Smooth muscle cell (in vitro differentiated cells): ENCODE data around the gene CDH12. TPM values are rescaled to one million over a fixed set of nuclear protein-coding genes. Genes with fewer than 3 reads are reported as not detected.

ENCODE experiments used
- DNase-seq: peaks from one replicate; lab custom pipeline; 2025; ENCODE audit not compliant: unreplicated experiment; lab: John Stamatoyannopoulos, UW
- H2AFZ ChIP-seq: fragments of 200-600 bp; sonication (generic); 2 replicates; pipeline ENCODE4 v1.6.0; 2016; ENCODE audit warnings: antibody characterized with exemption, low read depth, mild to moderate bottlenecking
- H3F3A ChIP-seq: fragments of 200-600 bp; sonication (generic); 2 replicates; pipeline ENCODE4 v1.6.0; 2017; ENCODE audit warnings: antibody characterized with exemption, low read depth
- H3K27ac ChIP-seq: fragments of 200-600 bp; sonication (generic); 2 replicates; pipeline ENCODE4 v1.5.1; 2016; ENCODE audit warnings: low read depth, mild to moderate bottlenecking
- H3K27me3 ChIP-seq: fragments of 200-600 bp; sonication (generic); 2 replicates; pipeline ENCODE4 v1.6.1; 2016; ENCODE audit warnings: low read depth, mild to moderate bottlenecking
- H3K36me3 ChIP-seq: fragments of 200-600 bp; sonication (generic); 2 replicates; pipeline ENCODE4 v1.5.1; 2016; ENCODE audit warnings: low read depth
- H3K4me1 ChIP-seq: fragments of 200-600 bp; sonication (generic); 2 replicates; pipeline ENCODE4 v1.5.1; 2016; ENCODE audit warnings: low read depth
- H3K4me2 ChIP-seq: fragments of 200-600 bp; sonication (generic); 2 replicates; pipeline ENCODE4 v1.6.0; 2016; ENCODE audit warnings: mild to moderate bottlenecking
- H3K4me3 ChIP-seq: fragments of 200-600 bp; sonication (generic); 2 replicates; pipeline ENCODE4 v1.5.1; 2016; ENCODE audit warnings: mild to moderate bottlenecking
- H3K79me2 ChIP-seq: fragments of 200-600 bp; sonication (generic); 2 replicates; pipeline ENCODE4 v1.6.0; 2016; ENCODE audit warnings: low read depth, mild to moderate bottlenecking
- H3K9ac ChIP-seq: fragments of 200-600 bp; sonication (generic); 2 replicates; pipeline ENCODE4 v1.6.0; 2016; ENCODE audit warnings: low read depth
- H3K9me3 ChIP-seq: fragments of 200-600 bp; sonication (generic); replicated peaks from 2 replicates; pipeline ENCODE4 v1.5.1; 2016; ENCODE audit warnings: low read depth
- H4K20me1 ChIP-seq: fragments of 200-600 bp; sonication (generic); 2 replicates; pipeline ENCODE4 v1.6.0; 2016; ENCODE audit warnings: low read depth
- CTCF ChIP-seq: fragments of 200-600 bp; sonication (generic); IDR thresholded peaks from 2 replicates; pipeline ENCODE4 v1.5.1; 2017; ENCODE audit warnings: borderline replicate concordance, mild to moderate bottlenecking, antibody characterized with exemption; ENCODE audit not compliant: insufficient read depth, poor library complexity, severe bottlenecking
- WGBS: methylation state at CpG from one replicate; pipeline ENCODE4 v1.1.7; 2016; ENCODE audit warnings: low lambda C conversion rate; 5-methylcytosine and 5-hydroxymethylcytosine counted together
- polyA plus RNA-seq: library from polyadenylated mRNA; unstranded; fragments of >200 nt; fragmentation: Nextera tagmentation; extraction: Ambion mirVana; gene quantifications from 2 replicates; pipeline ENCODE4 v1.2.1, GENCODE V29; 2016
- total RNA-seq: library from RNA; depleted of rRNA; stranded (reverse); fragments of >200 nt; gene quantifications from 2 replicates; pipeline ENCODE4 v1.2.3, GENCODE V29; 2014

Gene CDH12
- total and polyA plus RNA-seq, 2 experiments from 2014 or later = not detected

GRCh38 chr5:22631683-22632082, 221.5 kb downstream of the CDH12 start:
- WGBS = 61% methylated on average over 3 of the region's 3 CpGs
- Histone ChIP-seq H4K20me1 (no peaks in the 10 kb centered on the region), H3K27me3 (no peaks in the 10 kb centered on the region), H3K27ac (no peak overlapping the region), H3K36me3 (no peaks in the 10 kb centered on the region), H3K79me2 (no peaks in the 10 kb centered on the region), H3K4me3 (no peak overlapping the region), H3K9me3 (no peaks in the 10 kb centered on the region), H3K4me1 (no peaks in the 10 kb centered on the region), H3K4me2 (no peak overlapping the region), H3F3A (no peaks in the 10 kb centered on the region), H3K9ac (no peak overlapping the region), H2AFZ (no peak overlapping the region)
- DNase-seq = no peak
- no peak for TF ChIP-seq CTCF

- Histone ChIP-seq H3K36me3 (no peaks in the 10 kb centered on the region), H3K9ac (no peak overlapping the region), H3K9me3 (no peaks in the 10 kb centered on the region), H4K20me1 (no peaks in the 10 kb centered on the region), H3K79me2 (no peaks in the 10 kb centered on the region), H3F3A (no peaks in the 10 kb centered on the region), H3K4me1 (no peaks in the 10 kb centered on the region), H2AFZ (no peak overlapping the region), H3K4me2 (no peak overlapping the region), H3K27me3 (no peaks in the 10 kb centered on the region), H3K4me3 (no peak overlapping the region), H3K27ac (no peak overlapping the region)
- TF ChIP-seq CTCF = no peak
- no peak for DNase-seq
- WGBS = 92% methylated on average over 4 of the region's 4 CpGs
Observed at GRCh38 chr5:22627029-22627428, 226.1 kb downstream of the CDH12 start.

GRCh38 chr5:22625451-22625850, 227.7 kb downstream of the CDH12 start:
- no peak overlapping the region for H3K27ac ChIP-seq
- H3K4me1 ChIP-seq = no peaks in the 10 kb centered on the region
- H2AFZ ChIP-seq = no peak overlapping the region
- no peak overlapping the region for H3K9ac ChIP-seq
- no peak for DNase-seq
- no peak for TF ChIP-seq CTCF
- H3F3A ChIP-seq = no peaks in the 10 kb centered on the region
- no peaks in the 10 kb centered on the region for H3K27me3 ChIP-seq
- H3K4me2 ChIP-seq = no peak overlapping the region
- no peak overlapping the region for H3K4me3 ChIP-seq
- WGBS = 94% methylated on average over 2 of the region's 2 CpGs
- H3K79me2 ChIP-seq = no peaks in the 10 kb centered on the region
- H3K36me3 ChIP-seq = no peaks in the 10 kb centered on the region
- H4K20me1 ChIP-seq = no peaks in the 10 kb centered on the region
- H3K9me3 ChIP-seq = no peaks in the 10 kb centered on the region

- Histone ChIP-seq H3K9ac (no peak overlapping the region), H3K36me3 (no peaks in the 10 kb centered on the region), H4K20me1 (no peaks in the 10 kb centered on the region), H3K4me3 (no peak overlapping the region), H3K4me1 (no peaks in the 10 kb centered on the region), H3K9me3 (no peaks in the 10 kb centered on the region), H2AFZ (no peak overlapping the region), H3K4me2 (no peak overlapping the region), H3K27me3 (no peaks in the 10 kb centered on the region), H3K79me2 (no peaks in the 10 kb centered on the region), H3K27ac (no peak overlapping the region), H3F3A (no peaks in the 10 kb centered on the region)
- DNase-seq = no peak
- WGBS = 28% methylated on average over 2 of the region's 2 CpGs
- no peak for TF ChIP-seq CTCF
Observed at GRCh38 chr5:22621084-22621483, 232.1 kb downstream of the CDH12 start.
